IPS DF 6.9 (cell line): Measurements from ENCODE around the gene GALNT10.

ENCODE experiments used
- DNase-seq: peaks from one replicate; pipeline ENCODE4 v3.0.0-alpha.2; 2013; ENCODE audit warnings: low read depth, low spot score
- H3K27ac ChIP-seq: one replicate; pipeline ENCODE4 v1.5.1; 2013; ENCODE audit warnings: low read length, control low read depth
- H3K27me3 ChIP-seq: 2 replicates; pipeline ENCODE4 v1.6.1; 2013; ENCODE audit warnings: mild to moderate bottlenecking, low read length; ENCODE audit not compliant: control insufficient read depth, insufficient read depth
- H3K36me3 ChIP-seq: 2 replicates; pipeline ENCODE4 v1.6.1; 2013; ENCODE audit warnings: low read length; ENCODE audit not compliant: control insufficient read depth, insufficient read depth
- H3K4me1 ChIP-seq: 2 replicates; pipeline ENCODE4 v1.6.1; 2013; ENCODE audit warnings: low read length; ENCODE audit not compliant: control insufficient read depth, insufficient read depth
- H3K4me3 ChIP-seq: 2 replicates; pipeline ENCODE4 v1.5.1; 2013; ENCODE audit warnings: mild to moderate bottlenecking, low read length
- H3K9me3 ChIP-seq: 2 replicates; pipeline ENCODE4 v1.6.1; 2013; ENCODE audit warnings: low read length, inconsistent platforms; ENCODE audit not compliant: control insufficient read depth, insufficient read depth
- WGBS: extraction: QIAGEN DNeasy Blood & Tissue Kit; methylation state at CpG from one replicate; pipeline ENCODE4 v1.1.7; 2013; ENCODE audit warnings: mixed read lengths, missing lambda C conversion rate; ENCODE audit not compliant: insufficient read length, insufficient coverage; 5-methylcytosine and 5-hydroxymethylcytosine counted together

The GALNT10 gene

GRCh38 chr5:154374264-154374663 lies 183.7 kb downstream of the GALNT10 start:
- no peak overlapping the region for H3K4me3 ChIP-seq
- H3K9me3 ChIP-seq: no peaks in the 10 kb centered on the region
- DNase-seq: no peak
- peaks cover 1% of the 10 kb centered on the region; the same call in 1 of the 2 replicates for H3K4me1 ChIP-seq
- no peak overlapping the region for H3K27ac ChIP-seq
- no CpG with 5 or more reads among the region's 4 CpGs for WGBS
- no peaks in the 10 kb centered on the region for H3K36me3 ChIP-seq
- no peaks in the 10 kb centered on the region for H3K27me3 ChIP-seq

DNA sequence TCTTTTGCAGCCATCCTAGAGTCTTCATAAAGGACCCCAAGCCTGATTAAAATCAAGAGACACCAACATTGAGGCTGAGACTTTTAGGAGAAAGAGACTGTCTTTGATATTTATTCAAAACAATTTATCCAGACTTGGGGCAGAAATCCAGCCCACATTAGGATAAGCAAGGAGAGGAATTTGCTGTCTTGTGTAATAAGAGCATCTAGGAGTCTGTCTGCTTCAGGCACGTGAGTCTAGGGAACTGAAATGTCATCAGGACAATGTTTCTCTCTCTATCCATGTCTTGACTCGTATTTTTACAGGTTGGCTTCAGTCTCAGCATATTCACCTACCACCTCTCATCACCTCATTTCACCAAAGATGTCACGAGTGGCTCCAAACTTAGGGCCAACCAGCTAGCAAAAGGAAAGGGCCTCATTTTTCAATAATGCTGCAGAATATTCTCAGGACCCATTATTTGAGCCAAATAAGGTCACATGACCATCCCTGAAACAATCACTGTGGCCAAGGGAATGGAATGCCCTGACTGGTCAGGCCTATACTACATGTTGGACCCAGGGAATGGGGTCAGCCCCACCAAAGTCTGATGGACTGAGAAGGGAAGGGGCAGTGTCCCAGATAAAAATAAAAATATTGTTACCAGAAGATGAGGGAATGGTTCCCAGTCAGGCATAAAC lies 184.9 kb downstream of the GALNT10 start:
- H3K27me3 ChIP-seq: no peaks in the 10 kb centered on the region
- WGBS: no CpG with 5 or more reads among the region's 3 CpGs

GRCh38 chr5:154376481-154376880 lies 185.9 kb downstream of the GALNT10 start:
- Histone ChIP-seq H3K27ac (no peak overlapping the region), H3K4me3 (no peak overlapping the region), H3K36me3 (no peaks in the 10 kb centered on the region), H3K4me1 (no peaks in the 10 kb centered on the region), H3K27me3 (no peaks in the 10 kb centered on the region), H3K9me3 (no peaks in the 10 kb centered on the region)
- WGBS: no CpG with 5 or more reads among the region's 4 CpGs
- no peak for DNase-seq

More for the DNA sequence above, 184.9 kb downstream of the GALNT10 start:
- Histone ChIP-seq H3K4me3 (no peak overlapping the region), H3K9me3 (no peaks in the 10 kb centered on the region), H3K4me1 (0 out of 2 replicates have a peak, but pooled peaks cover 1% of the 10 kb centered on the region), H3K36me3 (no peaks in the 10 kb centered on the region), H3K27ac (no peak overlapping the region)
- no peak for DNase-seq

- H3K9me3 ChIP-seq: no peaks in the 10 kb centered on the region
- no peaks in the 10 kb centered on the region for H3K4me1 ChIP-seq
- no peak overlapping the region for H3K4me3 ChIP-seq
- H3K27ac ChIP-seq: no peak overlapping the region
- no peaks in the 10 kb centered on the region for H3K27me3 ChIP-seq
- WGBS: no CpG with 5 or more reads among the region's 4 CpGs
- no peak for DNase-seq
- H3K36me3 ChIP-seq: no peaks in the 10 kb centered on the region
Measured at GRCh38 chr5:154377754-154378533, 187.4 kb downstream of the GALNT10 start.

DNA sequence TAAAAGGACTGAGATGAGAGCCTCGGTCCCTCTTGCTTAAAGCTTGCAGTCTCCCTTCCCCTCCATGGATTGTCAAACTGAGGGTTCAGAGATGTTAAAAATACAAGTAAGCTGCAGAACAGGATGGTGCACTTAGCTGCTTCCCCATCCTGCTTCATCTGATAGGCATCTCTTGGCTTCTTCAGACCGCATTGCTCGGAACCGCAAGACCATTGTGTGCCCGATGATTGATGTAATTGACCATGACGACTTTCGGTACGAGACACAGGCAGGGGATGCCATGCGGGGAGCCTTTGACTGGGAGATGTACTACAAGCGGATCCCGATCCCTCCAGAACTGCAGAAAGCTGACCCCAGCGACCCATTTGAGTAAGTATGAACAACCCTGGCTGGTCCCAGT lies 189.7 kb downstream of the GALNT10 start:
- no CpG with 5 or more reads among the region's 12 CpGs for WGBS

GRCh38 chr5:154384480-154385235 lies 194.1 kb downstream of the GALNT10 start:
- no CpG with 5 or more reads among the region's 9 CpGs for WGBS

More for the DNA sequence above, 189.7 kb downstream of the GALNT10 start:
- no peaks in the 10 kb centered on the region for H3K4me1 ChIP-seq
- H3K36me3 ChIP-seq: no peaks in the 10 kb centered on the region
- no peaks in the 10 kb centered on the region for H3K9me3 ChIP-seq
- no peak overlapping the region for H3K27ac ChIP-seq
- H3K4me3 ChIP-seq: no peak overlapping the region
- DNase-seq: no peak
- H3K27me3 ChIP-seq: no peaks in the 10 kb centered on the region

GRCh38 chr5:154385236-154385512 lies 194.6 kb downstream of the GALNT10 start:
- no peak overlapping the region for H3K27ac ChIP-seq
- H3K4me1 ChIP-seq: no peaks in the 10 kb centered on the region
- DNase-seq: no peak
- H3K9me3 ChIP-seq: no peaks in the 10 kb centered on the region
- no peaks in the 10 kb centered on the region for H3K36me3 ChIP-seq
- H3K4me3 ChIP-seq: no peak overlapping the region
- WGBS: no CpG with 5 or more reads among the region's 8 CpGs
- H3K27me3 ChIP-seq: no peaks in the 10 kb centered on the region

More at GRCh38 chr5:154384480-154385235, 194.1 kb downstream of the GALNT10 start:
- H3K27me3 ChIP-seq: no peaks in the 10 kb centered on the region
- DNase-seq: no peak
- no peaks in the 10 kb centered on the region for H3K4me1 ChIP-seq
- H3K27ac ChIP-seq: no peak overlapping the region
- no peak overlapping the region for H3K4me3 ChIP-seq
- H3K9me3 ChIP-seq: no peaks in the 10 kb centered on the region
- no peaks in the 10 kb centered on the region for H3K36me3 ChIP-seq

GRCh38 chr5:154386952-154387629 lies 196.6 kb downstream of the GALNT10 start:
- no peak for DNase-seq
- H3K4me3 ChIP-seq: no peak overlapping the region
- H3K9me3 ChIP-seq: no peaks in the 10 kb centered on the region
- no peak overlapping the region for H3K27ac ChIP-seq
- H3K4me1 ChIP-seq: no peaks in the 10 kb centered on the region
- no CpG with 5 or more reads among the region's 6 CpGs for WGBS
- H3K27me3 ChIP-seq: no peaks in the 10 kb centered on the region
- no peaks in the 10 kb centered on the region for H3K36me3 ChIP-seq

DNA sequence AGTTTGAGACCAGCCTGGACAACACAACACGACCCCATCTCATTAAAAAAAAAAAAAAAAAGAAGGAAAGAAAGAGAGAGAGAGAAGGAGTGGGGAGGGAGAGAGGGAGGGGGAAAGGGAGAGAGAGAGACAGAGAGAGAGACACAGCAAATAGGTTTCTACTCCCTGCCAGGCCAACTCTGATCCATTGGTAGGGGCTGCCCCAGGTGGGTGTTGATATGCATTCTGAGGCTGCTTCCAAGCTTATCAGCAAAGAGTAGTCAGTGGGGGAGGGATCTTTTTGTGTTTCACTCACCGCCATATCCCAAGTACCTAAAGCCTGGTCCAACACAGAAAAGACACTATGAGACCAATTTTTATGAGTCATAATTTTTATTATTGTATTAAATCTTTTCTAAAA lies 198.3 kb downstream of the GALNT10 start:
- DNase-seq: no peak
- no peaks in the 10 kb centered on the region for H3K4me1 ChIP-seq
- H3K27me3 ChIP-seq: no peaks in the 10 kb centered on the region
- H3K9me3 ChIP-seq: no peaks in the 10 kb centered on the region
- H3K4me3 ChIP-seq: no peak overlapping the region
- no peaks in the 10 kb centered on the region for H3K36me3 ChIP-seq
- no peak overlapping the region for H3K27ac ChIP-seq
- no CpG with 5 or more reads among the region's 2 CpGs for WGBS

GRCh38 chr5:154390096-154390495 lies 199.6 kb downstream of the GALNT10 start:
- no peak for DNase-seq
- no peak overlapping the region for H3K4me3 ChIP-seq
- no peaks in the 10 kb centered on the region for H3K4me1 ChIP-seq
- no peak overlapping the region for H3K27ac ChIP-seq
- no peaks in the 10 kb centered on the region for H3K9me3 ChIP-seq
- H3K27me3 ChIP-seq: no peaks in the 10 kb centered on the region
- H3K36me3 ChIP-seq: no peaks in the 10 kb centered on the region
- 100% methylated on average over 1 of the region's 8 CpGs for WGBS
